ENCODE measurements around the gene GCM1.

Gene GCM1

DNA sequence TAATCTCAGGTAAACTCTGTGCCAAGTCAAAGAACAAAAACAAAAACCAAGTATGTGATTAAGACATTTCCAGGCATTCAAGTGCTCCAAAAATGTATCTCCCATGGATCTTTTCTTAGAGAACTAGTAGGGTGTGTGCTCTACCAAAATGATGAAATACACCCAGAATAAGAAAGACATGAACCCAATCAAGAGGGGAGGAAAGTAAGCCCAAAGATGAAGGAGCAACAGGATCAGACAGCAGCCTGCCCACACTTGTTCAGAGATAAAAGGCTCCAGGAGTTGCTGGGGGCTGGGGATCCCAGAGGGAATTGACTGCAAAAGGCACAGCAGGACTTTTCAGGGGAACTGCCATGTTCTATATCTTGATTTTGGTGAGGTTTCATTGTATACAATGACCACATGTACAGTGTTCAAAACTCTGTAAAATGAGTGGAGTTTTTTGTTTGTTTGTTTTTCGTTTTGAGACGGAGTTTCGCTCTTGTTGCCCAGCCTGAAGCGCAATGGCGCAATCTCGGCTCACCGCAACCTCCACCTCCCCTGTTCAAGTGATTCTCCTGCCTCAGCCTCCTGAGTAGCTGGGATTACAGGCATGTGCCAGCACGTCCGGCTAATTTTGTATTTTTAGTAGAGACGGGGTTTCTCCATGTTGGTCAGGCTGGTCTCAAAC, 24.4 kb downstream of the GCM1 start:
- Histone ChIP-seq H3K36me3 (no peaks in the 10 kb centered on the region), H3K4me3 (ENCODE audit: low read depth, low read length) (no peak overlapping the region), H3K27ac (no peak overlapping the region), H3K9me3 (ENCODE audit: severe bottlenecking) (no peaks in the 10 kb centered on the region), H3K27me3 (ENCODE audit: insufficient read depth, low read depth, severe bottlenecking) (no peaks in the 10 kb centered on the region)
- DNase-seq, result no peak
- TF ChIP-seq, protein P1, sequence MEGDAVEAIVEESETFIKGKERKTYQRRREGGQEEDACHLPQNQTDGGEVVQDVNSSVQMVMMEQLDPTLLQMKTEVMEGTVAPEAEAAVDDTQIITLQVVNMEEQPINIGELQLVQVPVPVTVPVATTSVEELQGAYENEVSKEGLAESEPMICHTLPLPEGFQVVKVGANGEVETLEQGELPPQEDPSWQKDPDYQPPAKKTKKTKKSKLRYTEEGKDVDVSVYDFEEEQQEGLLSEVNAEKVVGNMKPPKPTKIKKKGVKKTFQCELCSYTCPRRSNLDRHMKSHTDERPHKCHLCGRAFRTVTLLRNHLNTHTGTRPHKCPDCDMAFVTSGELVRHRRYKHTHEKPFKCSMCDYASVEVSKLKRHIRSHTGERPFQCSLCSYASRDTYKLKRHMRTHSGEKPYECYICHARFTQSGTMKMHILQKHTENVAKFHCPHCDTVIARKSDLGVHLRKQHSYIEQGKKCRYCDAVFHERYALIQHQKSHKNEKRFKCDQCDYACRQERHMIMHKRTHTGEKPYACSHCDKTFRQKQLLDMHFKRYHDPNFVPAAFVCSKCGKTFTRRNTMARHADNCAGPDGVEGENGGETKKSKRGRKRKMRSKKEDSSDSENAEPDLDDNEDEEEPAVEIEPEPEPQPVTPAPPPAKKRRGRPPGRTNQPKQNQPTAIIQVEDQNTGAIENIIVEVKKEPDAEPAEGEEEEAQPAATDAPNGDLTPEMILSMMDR (IDR thresholded peaks at IDR 0.05; ENCODE audit: low read depth, low read length), result no peak

DNA sequence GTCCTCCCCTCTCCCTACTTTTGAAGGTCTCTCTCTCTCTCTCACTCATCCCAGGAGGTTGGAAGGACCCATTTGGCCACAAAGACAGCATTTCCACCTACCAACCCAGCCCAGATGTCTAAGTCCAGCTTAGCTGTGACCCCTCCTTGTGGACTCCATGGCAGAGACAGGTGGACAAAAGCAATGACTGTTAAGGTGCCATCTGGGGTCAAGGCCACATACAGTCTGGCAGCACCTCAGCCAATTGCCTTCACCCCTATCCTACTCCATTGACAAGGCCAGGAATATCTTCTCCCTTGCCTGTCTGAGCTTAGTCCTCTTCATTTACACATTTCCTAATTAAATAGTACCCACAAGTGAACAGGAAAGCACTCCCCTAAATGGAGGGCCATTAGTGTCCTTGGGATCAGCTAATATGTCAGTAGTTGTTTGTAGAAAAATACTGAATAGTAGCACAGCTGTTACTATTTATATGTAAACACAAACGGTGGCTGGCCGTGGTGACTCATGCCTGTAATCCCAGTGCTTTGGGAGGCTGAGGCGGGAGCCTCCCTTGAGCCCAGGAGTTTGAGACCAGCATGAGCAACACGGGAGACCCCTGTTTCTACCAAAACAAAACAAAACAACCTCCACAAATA, 28.8 kb downstream of the GCM1 start:
- Histone ChIP-seq H3K36me3 (no peaks in the 10 kb centered on the region), H3K27me3 (ENCODE audit: insufficient read depth, low read depth, severe bottlenecking) (no peaks in the 10 kb centered on the region), H3K4me3 (ENCODE audit: low read depth, low read length) (no peak overlapping the region), H3K9me3 (ENCODE audit: severe bottlenecking) (peaks cover 5% of the 10 kb centered on the region), H3K27ac (peak overlapping the region; percentile 78)
- peak; percentile 91 for DNase-seq
- TF ChIP-seq, protein P1 (IDR thresholded peaks at IDR 0.05; ENCODE audit: low read depth, low read length), result 0 out of 2 replicates have a peak, but pooled peaks have one; percentile 5

DNA sequence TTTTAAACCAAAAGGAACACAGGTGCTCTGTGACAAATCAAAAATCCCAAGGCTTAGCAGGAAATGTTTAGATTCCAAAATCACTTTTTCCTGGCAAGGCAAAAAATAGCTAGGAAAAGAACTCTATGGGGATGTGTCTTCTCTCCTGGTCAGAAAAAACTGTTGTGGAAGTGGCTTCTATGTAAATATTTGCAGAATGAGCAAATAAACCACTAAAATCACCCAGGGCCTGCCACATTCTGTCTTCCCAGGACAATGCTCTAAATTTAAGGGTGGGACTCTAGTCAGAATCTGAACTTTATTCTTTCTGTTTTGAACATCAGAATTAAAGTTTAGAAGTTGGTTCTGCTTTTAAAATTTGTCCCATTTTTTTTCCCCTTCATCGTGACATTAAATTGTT, 29.3 kb downstream of the GCM1 start:
- Histone ChIP-seq H3K27ac (peak overlapping the region; percentile 78), H3K36me3 (no peaks in the 10 kb centered on the region), H3K9me3 (ENCODE audit: severe bottlenecking) (peaks cover 5% of the 10 kb centered on the region), H3K4me3 (ENCODE audit: low read depth, low read length) (no peak overlapping the region), H3K27me3 (ENCODE audit: insufficient read depth, low read depth, severe bottlenecking) (no peaks in the 10 kb centered on the region)
- TF ChIP-seq, protein P1 (IDR thresholded peaks at IDR 0.05; ENCODE audit: low read depth, low read length), result no peak
- no peak for DNase-seq

DNA sequence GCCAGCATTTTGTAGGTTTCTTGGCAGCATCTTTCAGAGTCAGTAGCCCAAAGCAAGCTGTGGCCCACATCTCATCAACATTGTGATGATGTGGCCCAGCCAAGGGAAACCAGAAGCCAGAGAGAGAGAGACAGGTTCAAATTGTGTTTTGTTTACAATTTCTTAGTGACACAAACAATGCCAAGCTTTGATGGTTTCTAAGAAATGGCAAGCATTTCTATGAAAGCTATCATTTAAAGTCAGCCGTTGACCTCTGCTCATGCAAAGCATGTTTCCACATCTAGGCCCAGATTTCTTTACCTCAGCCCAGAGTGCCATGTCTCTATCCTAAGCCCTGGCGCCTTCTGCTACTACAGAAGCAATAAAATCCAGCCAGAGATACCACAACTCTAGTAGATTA, 32.9 kb downstream of the GCM1 start:
- H3K4me3 ChIP-seq (ENCODE audit: low read depth, low read length), result no peak overlapping the region
- H3K36me3 ChIP-seq, result no peaks in the 10 kb centered on the region
- DNase-seq, result no peak
- no peaks in the 10 kb centered on the region for H3K27me3 ChIP-seq (ENCODE audit: insufficient read depth, low read depth, severe bottlenecking)
- TF ChIP-seq, protein P1 (IDR thresholded peaks at IDR 0.05; ENCODE audit: low read depth, low read length), result no peak
- H3K9me3 ChIP-seq (ENCODE audit: severe bottlenecking), result peaks cover 5% of the 10 kb centered on the region
- no peak overlapping the region for H3K27ac ChIP-seq

DNA sequence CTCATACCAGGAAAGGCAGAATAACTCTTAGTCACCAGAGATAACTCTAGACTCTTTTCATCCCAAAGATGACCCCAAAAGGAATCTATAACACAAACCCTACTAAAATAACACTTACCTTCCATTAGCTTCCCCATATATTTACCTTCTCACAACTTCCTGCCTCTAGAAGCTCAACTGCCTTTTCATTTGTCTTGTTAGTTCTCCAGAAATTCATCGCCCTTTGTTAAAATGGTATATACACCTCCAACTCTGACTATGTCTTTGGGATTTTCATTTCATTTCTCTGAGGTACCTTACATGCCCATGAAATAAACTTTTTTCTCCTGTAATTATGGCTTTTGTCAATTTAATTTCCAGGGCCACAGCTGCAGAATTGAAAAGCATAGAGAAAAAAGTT, 33.5 kb downstream of the GCM1 start:
- Histone ChIP-seq H3K27ac (no peak overlapping the region), H3K9me3 (ENCODE audit: severe bottlenecking) (peaks cover 5% of the 10 kb centered on the region), H3K27me3 (ENCODE audit: insufficient read depth, low read depth, severe bottlenecking) (no peaks in the 10 kb centered on the region), H3K4me3 (ENCODE audit: low read depth, low read length) (no peak overlapping the region), H3K36me3 (no peaks in the 10 kb centered on the region)
- no peak for DNase-seq
- TF ChIP-seq, protein P1 (IDR thresholded peaks at IDR 0.05; ENCODE audit: low read depth, low read length), result no peak
